ENCODE measurements around the gene GRIK1.

GRCh38 chr21:29506947-29507346, 432.8 kb downstream of the GRIK1 start:
- TF ChIP-seq CTCF (IDR thresholded peaks at IDR 0.05) (no peak), POLR2AphosphoS5 (IDR thresholded peaks at IDR 0.05) (no peak)
